ENCODE measurements around the gene PRKAA1.
"Not testable (repeated sequence)": the region's sequence is repeated elsewhere in the genome, so short reads cannot be mapped to it uniquely, and the experiment has no call there.

DNA sequence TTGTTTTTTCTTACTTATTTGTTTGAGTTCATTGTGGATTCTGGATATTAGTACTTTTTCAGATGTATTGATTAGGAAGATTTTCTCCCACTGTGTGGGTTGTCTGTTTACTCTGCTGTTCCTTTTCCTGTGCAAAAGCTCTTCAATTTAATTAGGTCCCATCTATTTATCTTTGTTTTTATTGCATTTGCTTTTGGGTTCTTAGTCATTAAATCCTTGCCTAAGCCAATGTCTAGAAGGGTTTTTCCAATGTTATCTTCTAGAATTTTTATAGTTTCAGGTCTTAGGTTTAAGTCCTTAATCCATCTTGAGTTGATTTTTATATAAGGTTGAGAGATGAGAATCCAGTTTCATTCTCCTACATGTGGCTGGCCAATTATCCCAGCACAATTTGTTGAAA, 3.8 kb downstream of the PRKAA1 start:
- not testable (repeated sequence) for TF ChIP-seq EZH2 (IDR thresholded peaks at IDR 0.05; ENCODE audit: low read length, unreplicated experiment); EZH2phosphoT487 (IDR thresholded peaks at IDR 0.05; ENCODE audit: borderline replicate concordance, low read length)
- TF ChIP-seq, protein P1, sequence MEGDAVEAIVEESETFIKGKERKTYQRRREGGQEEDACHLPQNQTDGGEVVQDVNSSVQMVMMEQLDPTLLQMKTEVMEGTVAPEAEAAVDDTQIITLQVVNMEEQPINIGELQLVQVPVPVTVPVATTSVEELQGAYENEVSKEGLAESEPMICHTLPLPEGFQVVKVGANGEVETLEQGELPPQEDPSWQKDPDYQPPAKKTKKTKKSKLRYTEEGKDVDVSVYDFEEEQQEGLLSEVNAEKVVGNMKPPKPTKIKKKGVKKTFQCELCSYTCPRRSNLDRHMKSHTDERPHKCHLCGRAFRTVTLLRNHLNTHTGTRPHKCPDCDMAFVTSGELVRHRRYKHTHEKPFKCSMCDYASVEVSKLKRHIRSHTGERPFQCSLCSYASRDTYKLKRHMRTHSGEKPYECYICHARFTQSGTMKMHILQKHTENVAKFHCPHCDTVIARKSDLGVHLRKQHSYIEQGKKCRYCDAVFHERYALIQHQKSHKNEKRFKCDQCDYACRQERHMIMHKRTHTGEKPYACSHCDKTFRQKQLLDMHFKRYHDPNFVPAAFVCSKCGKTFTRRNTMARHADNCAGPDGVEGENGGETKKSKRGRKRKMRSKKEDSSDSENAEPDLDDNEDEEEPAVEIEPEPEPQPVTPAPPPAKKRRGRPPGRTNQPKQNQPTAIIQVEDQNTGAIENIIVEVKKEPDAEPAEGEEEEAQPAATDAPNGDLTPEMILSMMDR (conservative IDR thresholded peaks at IDR 0.05; ENCODE audit: low read depth, low read length) = not testable (repeated sequence)

All from PC-3 (cell line).